K562 (cell line): ENCODE results near the gene ZMIZ1. TPM values are rescaled to one million over a fixed set of nuclear protein-coding genes. Genes with fewer than 3 reads are reported as not detected.

ENCODE experiments used
- ASH1L ChIP-seq: fragments of 450-650 bp; IDR thresholded peaks from 2 replicates; pipeline ENCODE4 v1.6.1; 2018; ENCODE audit warnings: borderline replicate concordance, mild to moderate bottlenecking, low read depth; ENCODE audit not compliant: partially characterized antibody
- BCLAF1 ChIP-seq, 2 experiments: fragments of 450-650 bp in 1 of 2; IDR thresholded peaks; 2 replicates each; pipeline ENCODE4 v1.6.1; 2011 to 2017; ENCODE audit warnings: low read depth in 2 of 2, antibody characterized with exemption in 1 of 2, borderline replicate concordance in 1 of 2, low read length in 1 of 2, mild to moderate bottlenecking in 1 of 2, mixed read lengths in 1 of 2; ENCODE audit not compliant: control insufficient read depth in 1 of 2
- CBFA2T3 ChIP-seq: fragments of 450-650 bp; IDR thresholded peaks from 2 replicates; pipeline ENCODE4 v1.6.1; 2017
- EP300 ChIP-seq: IDR thresholded peaks from 2 replicates; pipeline ENCODE4 v1.6.1; 2012; ENCODE audit warnings: low read length, improper control_type of control experiment
- GTF3C2 ChIP-seq: IDR thresholded peaks from 3 replicates; pipeline ENCODE4 v1.6.1; 2011; ENCODE audit warnings: borderline replicate concordance, mild to moderate bottlenecking, moderate library complexity; ENCODE audit not compliant: insufficient read length; ENCODE audit errors: extremely low read depth
- HDAC1 ChIP-seq, 2 experiments: fragments of 450-650 bp; IDR thresholded peaks; 2 replicates each; pipeline ENCODE4 v1.6.1; 2016 to 2017; ENCODE audit warnings: inconsistent platforms in 1 of 2, mild to moderate bottlenecking in 1 of 2, moderate library complexity in 1 of 2
- IRF2 ChIP-seq: sonication (generic); formaldehyde crosslinking; IDR thresholded peaks from 2 replicates; pipeline ENCODE4 v1.8.1; 2022; ENCODE audit warnings: mild to moderate bottlenecking, missing genetic modification reagents
- JUN ChIP-seq, 2 experiments: sonication (generic) in 1 of 2; formaldehyde crosslinking in 1 of 2; IDR thresholded peaks; 2 replicates each; pipeline versions ENCODE4 v1.6.1 to v1.8.0; 2012 to 2022; ENCODE audit warnings: borderline replicate concordance in 2 of 2, mild to moderate bottlenecking in 2 of 2, improper control_type of control experiment in 1 of 2, low read depth in 1 of 2, low read length in 1 of 2, missing genetic modification reagents in 1 of 2
- MEF2A ChIP-seq: IDR thresholded peaks from 2 replicates; pipeline ENCODE4 v1.6.1; 2011; ENCODE audit warnings: low read depth, mild to moderate bottlenecking, low read length, moderate library complexity; ENCODE audit not compliant: control insufficient read depth
- MLLT1 ChIP-seq, 2 experiments: fragments of 450-650 bp; IDR thresholded peaks; 2 replicates each; pipeline ENCODE4 v1.6.1; 2016
- RBFOX2 ChIP-seq: fragments of 200-400 bp; formaldehyde crosslinking; IDR thresholded peaks from 2 replicates; pipeline ENCODE4 v1.6.1; 2017; ENCODE audit warnings: low read depth, mild to moderate bottlenecking, low read length, moderate library complexity
- RBM15 ChIP-seq: fragments of 200-400 bp; formaldehyde crosslinking; IDR thresholded peaks from 2 replicates; pipeline ENCODE4 v1.6.1; 2018; ENCODE audit warnings: mild to moderate bottlenecking, low read length, moderate library complexity; ENCODE audit not compliant: insufficient read depth
- SMAD2 ChIP-seq: fragments of 150-350 bp; IDR thresholded peaks from 2 replicates; pipeline ENCODE4 v1.6.1; 2014; ENCODE audit warnings: low read depth, mild to moderate bottlenecking, low read length
- TBP ChIP-seq: optimal IDR thresholded peaks from 2 replicates; pipeline ENCODE3; 2011; ENCODE audit warnings: low read depth, low read length, improper control_type of control experiment
- ZBTB49 ChIP-seq: sonication (generic); formaldehyde crosslinking; IDR thresholded peaks from 2 replicates; pipeline ENCODE4 v1.8.0; 2022; ENCODE audit warnings: missing genetic modification reagents, mild to moderate bottlenecking, borderline replicate concordance
- polyA plus RNA-seq, 8 experiments: library from polyadenylated mRNA; depleted of rRNA in 4 of 8; stranded (reverse) in 5 of 8; unstranded in 3 of 8; fragments of >200 nt; fragmentation: Nextera tagmentation in 2 of 8; fragmentation: Illumina TruSeq in 1 of 8; extraction: Ambion mirVana in 2 of 8; extraction: Trizol in 1 of 8; gene quantifications; 2 replicates each; pipeline versions ENCODE4 v1.2.1 to v1.2.3, GENCODE V29; 2011 to 2014; ENCODE audit warnings: inconsistent platforms in 1 of 8, missing spikeins in 1 of 8
- total RNA-seq, 7 experiments: library from RNA; depleted of rRNA in 6 of 7; stranded (reverse); fragments of >200 nt in 6 of 7; fragmentation: Illumina TruSeq in 2 of 7; extraction: Trizol in 2 of 7; gene quantifications; 2 replicates each; pipeline versions ENCODE4 v1.2.1 to v1.2.3, GENCODE V29; 2011 to 2021; ENCODE audit warnings: low replicate concordance in 1 of 7

ZMIZ1 gene
- total and polyA plus RNA-seq, 9 of the 15 experiments (the other 6 are each of a cell fraction or from before 2014, with no cell fraction given): 1.0 to 37.3 (median 4.3) TPM

GRCh38 chr10:79348640-79348988 is 279.8 kb downstream of the ZMIZ1 start (continued):
- TF ChIP-seq BCLAF1 (IDR thresholded peaks at IDR 0.05; ENCODE audit: borderline replicate concordance in 1 of 2, control insufficient read depth in 1 of 2, low read depth in 2 of 2, low read length in 1 of 2) (no peak), IRF2 (CRISPR knock-in tag) (no peak), SMAD2 (no peak), TBP (no peak), RBM15 (no peak), ZBTB49 (CRISPR knock-in tag) (no peak), GTF3C2 (no peak), CBFA2T3 (peak; percentile 68), RBFOX2 (no peak), HDAC1 (IDR thresholded peaks at IDR 0.05) (0 out of 4 replicates have a peak, but pooled peaks of 1 of the 2 experiments have one; percentile 35), MLLT1 (IDR thresholded peaks at IDR 0.05) (no peak), JUN (IDR thresholded peaks at IDR 0.05; ENCODE audit: borderline replicate concordance, low read depth, low read length) (no peak), JUN (CRISPR knock-in tag; IDR thresholded peaks at IDR 0.05; ENCODE audit: borderline replicate concordance) (no peak), MEF2A (no peak), EP300 (no peak), ASH1L (no peak)
